ENCODE data around the gene EYS. TPM values are rescaled to one million over a fixed set of nuclear protein-coding genes. Genes with fewer than 3 reads are reported as not detected.

Gene EYS
- total RNA-seq, 2 donors from 2014 or later, result not detected

- no peaks in the 10 kb centered on the region for H3K9me3 ChIP-seq
- no peaks in the 10 kb centered on the region for H3K36me3 ChIP-seq
- TF ChIP-seq CTCF (IDR thresholded peaks at IDR 0.05), result no peak
- no peak overlapping the region for H3K27ac ChIP-seq
- H3K27me3 ChIP-seq, result no peaks in the 10 kb centered on the region
- no peaks in the 10 kb centered on the region for H3K4me1 ChIP-seq
- H3K4me3 ChIP-seq, result no peak overlapping the region
- no peak for DNase-seq (ENCODE audit: low spot score)
Measured at GRCh38 chr6:65546894-65547293, 160.1 kb downstream of the EYS start.

- Histone ChIP-seq H3K36me3 (no peaks in the 10 kb centered on the region), H3K4me1 (no peaks in the 10 kb centered on the region), H3K27me3 (no peaks in the 10 kb centered on the region), H3K27ac (no peak overlapping the region), H3K9me3 (no peaks in the 10 kb centered on the region), H3K4me3 (no peak overlapping the region)
- no peak for TF ChIP-seq CTCF (IDR thresholded peaks at IDR 0.05)
- DNase-seq (ENCODE audit: low spot score), result no peak
Measured at GRCh38 chr6:65545920-65546319, 161.1 kb downstream of the EYS start.

GRCh38 chr6:65538644-65539043 is 168.4 kb downstream of the EYS start:
- no peaks in the 10 kb centered on the region for H3K27me3 ChIP-seq
- DNase-seq (ENCODE audit: low spot score), result no peak
- no peaks in the 10 kb centered on the region for H3K36me3 ChIP-seq
- H3K4me3 ChIP-seq, result no peak overlapping the region
- H3K9me3 ChIP-seq, result no peaks in the 10 kb centered on the region
- no peak overlapping the region for H3K27ac ChIP-seq
- TF ChIP-seq CTCF (IDR thresholded peaks at IDR 0.05), result no peak
- no peaks in the 10 kb centered on the region for H3K4me1 ChIP-seq

- TF ChIP-seq CTCF (IDR thresholded peaks at IDR 0.05), result no peak
- no peak overlapping the region for H3K27ac ChIP-seq
- no peaks in the 10 kb centered on the region for H3K36me3 ChIP-seq
- no peaks in the 10 kb centered on the region for H3K9me3 ChIP-seq
- H3K4me3 ChIP-seq, result no peak overlapping the region
- H3K4me1 ChIP-seq, result no peaks in the 10 kb centered on the region
- H3K27me3 ChIP-seq, result no peaks in the 10 kb centered on the region
- DNase-seq (ENCODE audit: low spot score), result no peak
Measured at GRCh38 chr6:65537600-65537999, 169.4 kb downstream of the EYS start.

GRCh38 chr6:65531533-65531932 is 175.5 kb downstream of the EYS start:
- no peak overlapping the region for H3K4me3 ChIP-seq
- no peak overlapping the region for H3K27ac ChIP-seq
- no peaks in the 10 kb centered on the region for H3K27me3 ChIP-seq
- H3K9me3 ChIP-seq, result no peaks in the 10 kb centered on the region
- no peak for TF ChIP-seq CTCF (IDR thresholded peaks at IDR 0.05)
- no peaks in the 10 kb centered on the region for H3K36me3 ChIP-seq
- H3K4me1 ChIP-seq, result no peaks in the 10 kb centered on the region
- no peak for DNase-seq (ENCODE audit: low spot score)

- H3K9me3 ChIP-seq, result no peaks in the 10 kb centered on the region
- no peaks in the 10 kb centered on the region for H3K36me3 ChIP-seq
- TF ChIP-seq CTCF (IDR thresholded peaks at IDR 0.05), result no peak
- H3K4me1 ChIP-seq, result no peaks in the 10 kb centered on the region
- no peak overlapping the region for H3K4me3 ChIP-seq
- H3K27me3 ChIP-seq, result no peaks in the 10 kb centered on the region
- H3K27ac ChIP-seq, result no peak overlapping the region
- no peak for DNase-seq (ENCODE audit: low spot score)
Measured at GRCh38 chr6:65524232-65524631, 182.8 kb downstream of the EYS start.

Measured in right atrium auricular region (tissue), 2 donors.